Ovary (tissue), 3 donors: ENCODE measurements around the gene DACT3.

Experiments
- EP300 ChIP-seq: sonication (generic); formaldehyde crosslinking; IDR thresholded peaks from one replicate; pipeline ENCODE4 v1.6.1; 2017; ENCODE audit warnings: antibody characterized with exemption
- POLR2A ChIP-seq: fragments of 450-650 bp; IDR thresholded peaks from one replicate; pipeline ENCODE4 v1.6.1; 2017; ENCODE audit warnings: antibody characterized with exemption, mild to moderate bottlenecking, moderate library complexity
- TF ChIP-seq, protein P1 (sequence below), 3 donors: fragments of 450-650 bp in 2 of 3; fragments of 200-600 bp in 1 of 3; IDR thresholded peaks; one replicate each; pipeline versions ENCODE4 v1.5.1 to v1.8.0; 2016 to 2022; ENCODE audit warnings: antibody characterized with exemption in 3 of 3, mild to moderate bottlenecking in 1 of 3
- donor health status: DM: no; HTN: no; CAD: no.

DNA sequence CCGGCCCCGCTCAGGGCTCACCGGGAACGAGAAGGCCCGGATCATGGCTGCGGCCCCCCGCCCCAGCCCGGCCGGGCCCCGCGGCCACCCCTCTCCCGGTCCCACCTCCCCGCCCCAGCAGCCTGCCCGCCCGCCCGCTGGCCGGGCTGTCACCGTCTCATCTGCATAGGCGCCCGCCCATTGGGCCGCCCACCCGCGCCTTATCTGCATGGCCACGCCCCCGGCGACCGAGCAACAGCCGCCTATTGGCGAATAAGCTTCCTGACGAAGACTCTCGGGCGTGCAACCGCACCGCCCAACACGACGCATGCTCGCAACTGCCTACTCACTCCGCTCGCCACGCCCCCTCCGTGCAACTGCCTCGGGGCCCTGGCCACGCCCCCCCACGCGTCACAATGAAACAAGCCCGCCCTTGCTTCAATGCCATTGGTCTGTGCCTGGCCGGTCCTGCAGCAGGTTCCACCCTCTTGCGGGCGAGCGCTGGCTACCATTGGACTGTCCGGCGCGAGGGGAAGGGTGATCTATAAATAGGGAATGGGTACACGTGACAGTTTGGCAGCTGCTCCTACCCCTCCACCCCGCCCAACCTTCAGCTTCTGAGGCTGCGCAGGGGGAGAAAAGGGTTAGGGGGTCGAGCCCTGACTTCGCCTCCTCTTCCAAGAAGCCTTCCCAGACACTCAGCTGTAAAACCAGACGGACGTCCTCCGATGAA is at the start of gene DACT3:
- TF ChIP-seq, protein P1, sequence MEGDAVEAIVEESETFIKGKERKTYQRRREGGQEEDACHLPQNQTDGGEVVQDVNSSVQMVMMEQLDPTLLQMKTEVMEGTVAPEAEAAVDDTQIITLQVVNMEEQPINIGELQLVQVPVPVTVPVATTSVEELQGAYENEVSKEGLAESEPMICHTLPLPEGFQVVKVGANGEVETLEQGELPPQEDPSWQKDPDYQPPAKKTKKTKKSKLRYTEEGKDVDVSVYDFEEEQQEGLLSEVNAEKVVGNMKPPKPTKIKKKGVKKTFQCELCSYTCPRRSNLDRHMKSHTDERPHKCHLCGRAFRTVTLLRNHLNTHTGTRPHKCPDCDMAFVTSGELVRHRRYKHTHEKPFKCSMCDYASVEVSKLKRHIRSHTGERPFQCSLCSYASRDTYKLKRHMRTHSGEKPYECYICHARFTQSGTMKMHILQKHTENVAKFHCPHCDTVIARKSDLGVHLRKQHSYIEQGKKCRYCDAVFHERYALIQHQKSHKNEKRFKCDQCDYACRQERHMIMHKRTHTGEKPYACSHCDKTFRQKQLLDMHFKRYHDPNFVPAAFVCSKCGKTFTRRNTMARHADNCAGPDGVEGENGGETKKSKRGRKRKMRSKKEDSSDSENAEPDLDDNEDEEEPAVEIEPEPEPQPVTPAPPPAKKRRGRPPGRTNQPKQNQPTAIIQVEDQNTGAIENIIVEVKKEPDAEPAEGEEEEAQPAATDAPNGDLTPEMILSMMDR (IDR thresholded peaks at IDR 0.05), result peak in 1 of 3 donors; percentile 20
- no peak for TF ChIP-seq POLR2A
- TF ChIP-seq EP300, result peak; percentile 46
